Measurements from ENCODE around the gene ENO4. TPM values are rescaled to one million over a fixed set of nuclear protein-coding genes. Genes with fewer than 3 reads are reported as not detected.

The ENO4 gene
- total RNA-seq, 2 experiments from 2014 or later = not detected

- DNase-seq = no peak
- Mint-ChIP-seq H3K27ac (no peak overlapping the region), H3K36me3 (ENCODE audit: low read depth) (no peaks in the 10 kb centered on the region), H3K4me1 (no peaks in the 10 kb centered on the region), H3K4me3 (no peak overlapping the region), H3K27me3 (no peaks in the 10 kb centered on the region), H3K9me3 (no peaks in the 10 kb centered on the region)
- POLR2A ChIA-PET = no interaction called here
- CTCF ChIA-PET = no interaction called here
Observed at GRCh38 chr10:116919164-116919563, 69.9 kb downstream of the ENO4 start.

DNA sequence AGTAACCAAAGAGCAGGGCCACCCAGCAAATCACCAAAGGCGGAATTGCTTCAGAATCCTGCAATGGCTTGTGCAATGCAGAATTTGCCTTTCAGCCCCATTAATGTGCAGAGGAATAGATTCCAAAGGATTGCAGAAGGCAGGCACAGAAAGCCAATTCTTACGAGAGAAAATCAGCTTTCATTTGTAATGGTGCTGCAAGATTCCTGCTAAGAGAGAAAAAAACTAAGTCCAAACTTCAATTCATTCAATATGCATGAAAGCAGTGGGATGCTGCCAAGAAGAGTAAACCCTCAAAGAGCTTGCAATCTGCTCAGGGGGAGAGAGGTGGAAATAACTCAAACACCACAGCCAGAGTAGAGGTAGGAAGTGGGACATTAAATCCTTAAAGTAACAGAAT, 70.4 kb downstream of the ENO4 start:
- DNase-seq = no peak
- ChIA-PET CTCF (no interaction called here), POLR2A (no interaction called here)
- Mint-ChIP-seq H3K4me3 (no peak overlapping the region), H3K27me3 (no peaks in the 10 kb centered on the region), H3K36me3 (ENCODE audit: low read depth) (no peaks in the 10 kb centered on the region), H3K27ac (no peak overlapping the region), H3K4me1 (no peaks in the 10 kb centered on the region), H3K9me3 (no peaks in the 10 kb centered on the region)

DNA sequence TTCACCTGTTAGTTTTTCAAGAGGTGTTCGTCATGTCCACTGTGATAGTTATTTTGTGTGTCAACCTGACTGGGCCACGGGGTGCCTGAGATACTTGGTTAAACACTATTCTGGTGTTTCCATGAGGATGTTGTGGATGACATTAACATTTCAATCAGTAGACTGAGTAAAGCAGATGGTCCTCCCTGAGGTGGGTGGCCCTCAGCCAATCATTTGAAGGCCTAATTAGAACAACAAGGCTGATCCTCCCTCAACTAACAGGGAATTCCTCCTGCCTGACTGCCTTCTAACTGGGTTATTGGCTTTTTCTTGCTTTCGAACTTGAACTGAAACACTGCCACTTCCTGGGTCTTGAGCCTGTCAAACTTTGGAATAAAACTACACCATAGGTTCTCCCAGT, 75.8 kb downstream of the ENO4 start:
- CTCF ChIA-PET = no interaction called here
- Mint-ChIP-seq H3K27me3 (no peaks in the 10 kb centered on the region), H3K4me1 (no peaks in the 10 kb centered on the region), H3K27ac (no peak overlapping the region), H3K9me3 (no peaks in the 10 kb centered on the region), H3K36me3 (ENCODE audit: low read depth) (no peaks in the 10 kb centered on the region), H3K4me3 (no peak overlapping the region)
- POLR2A ChIA-PET = no interaction called here
- no peak for DNase-seq

GRCh38 chr10:116926426-116926825, 77.1 kb downstream of the ENO4 start:
- H3K4me3 Mint-ChIP-seq = no peak overlapping the region
- no peak overlapping the region for H3K27ac Mint-ChIP-seq
- H3K4me1 Mint-ChIP-seq = no peaks in the 10 kb centered on the region
- no peaks in the 10 kb centered on the region for H3K27me3 Mint-ChIP-seq
- no peaks in the 10 kb centered on the region for H3K9me3 Mint-ChIP-seq
- H3K36me3 Mint-ChIP-seq (ENCODE audit: low read depth) = no peaks in the 10 kb centered on the region
- DNase-seq = no peak
- ChIA-PET CTCF (no interaction called here), POLR2A (no interaction called here)

DNA sequence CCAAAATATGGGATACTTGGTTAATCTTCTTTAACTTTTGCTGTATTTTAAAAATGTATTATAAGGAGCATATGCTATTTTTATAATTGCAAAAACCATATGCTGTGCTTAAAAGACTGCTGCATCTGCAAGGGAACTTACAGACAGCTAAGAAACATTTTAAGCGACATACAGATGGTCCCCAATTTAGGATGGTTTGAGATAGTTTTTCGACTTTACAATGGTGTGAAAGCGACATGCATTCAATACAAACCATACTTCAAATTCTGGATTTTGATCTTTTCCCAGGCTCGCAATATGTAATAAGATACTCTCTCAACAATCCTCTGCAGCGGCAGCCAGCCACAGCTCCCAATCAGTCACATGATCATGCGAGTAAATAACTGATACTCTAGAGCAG, 82.5 kb downstream of the ENO4 start:
- Mint-ChIP-seq H3K36me3 (ENCODE audit: low read depth) (no peaks in the 10 kb centered on the region), H3K27me3 (no peaks in the 10 kb centered on the region), H3K9me3 (peaks cover 3% of the 10 kb centered on the region), H3K4me1 (no peaks in the 10 kb centered on the region), H3K4me3 (no peak overlapping the region), H3K27ac (no peak overlapping the region)
- ChIA-PET POLR2A (no interaction called here), CTCF (no interaction called here)
- DNase-seq = no peak

Other genes with a start within 250 kb of the ENO4 start
- not detected for gene PNLIPRP2, start 228.5 kb upstream of the ENO4 start, total RNA-seq
- gene HSPA12A, start 106.9 kb upstream of the ENO4 start, total RNA-seq = under 1 TPM; 0.05 to 0.18 TPM
- under 1 TPM; 0.05 to 0.28 TPM for gene SHTN1, start 155.7 kb downstream of the ENO4 start, total RNA-seq

Measured in activated CD4-positive, alpha-beta memory T cell treated with anti-CD3 and anti-CD28 coated beads, Interleukin-2, amount 10 ng/mL, durations not matched to agents 7 days and 5 days (primary cell).